HG03469 (cell line): ENCODE data around the gene AP1B1.

Source experiments
- ATAC-seq: cut with Tn5 transposase; IDR thresholded peaks from one replicate; pipeline ENCODE4 v1.9.1; 2021; ENCODE audit warnings: mild to moderate bottlenecking, moderate library complexity, moderate number of reproducible peaks; ENCODE audit not compliant: unreplicated experiment

AP1B1 gene

DNA sequence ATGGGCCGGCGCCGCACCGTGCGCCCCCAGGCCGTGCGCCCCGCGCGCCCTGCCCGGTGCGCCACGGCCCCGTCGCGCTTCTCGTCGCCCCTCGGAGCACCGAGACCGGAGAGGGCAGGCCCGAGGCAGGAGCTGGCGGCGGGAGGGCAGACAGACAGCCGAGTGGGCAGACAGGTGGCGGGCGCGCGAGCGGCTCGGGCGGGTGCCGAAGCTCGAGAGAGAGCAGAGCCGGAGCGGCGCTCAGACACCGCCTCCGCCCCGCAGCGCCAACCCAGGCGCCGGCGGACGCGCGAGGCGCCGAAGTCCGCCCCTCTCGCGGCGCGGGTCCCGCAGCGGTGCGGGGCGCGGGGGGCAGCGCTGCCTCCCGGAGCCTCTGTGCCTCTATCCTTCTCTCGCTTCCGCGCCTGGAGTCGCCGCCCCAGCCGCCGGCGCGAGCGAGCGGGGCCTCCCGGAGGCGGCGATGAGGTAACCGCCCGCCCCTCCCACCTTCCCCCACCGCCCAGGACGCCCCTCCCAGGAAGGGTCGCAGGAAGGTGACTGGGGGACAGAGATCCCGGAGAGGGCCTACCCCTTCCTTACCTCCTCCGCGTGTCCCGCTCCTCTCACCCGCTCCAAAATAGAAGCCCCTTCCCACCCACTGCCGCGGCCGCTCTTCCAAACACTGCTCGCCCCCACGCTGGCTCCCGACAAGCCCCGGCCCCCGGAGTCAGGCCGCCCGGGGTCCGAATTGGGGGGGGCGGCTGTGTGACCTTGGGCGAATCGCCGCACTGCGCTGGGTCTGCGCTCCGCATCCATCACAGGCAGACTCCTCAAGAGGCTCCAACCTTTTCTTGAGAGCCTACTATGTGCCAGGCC is 72.9 kb downstream of the AP1B1 start, which contains the start of gene RASL10A:
Gene RASL10A, minus strand, starts transcription at position 412 of the 855 bp plus-strand sequence. CDS start 451 bp downstream, outside the sequence.
- ATAC-seq = no peak

DNA sequence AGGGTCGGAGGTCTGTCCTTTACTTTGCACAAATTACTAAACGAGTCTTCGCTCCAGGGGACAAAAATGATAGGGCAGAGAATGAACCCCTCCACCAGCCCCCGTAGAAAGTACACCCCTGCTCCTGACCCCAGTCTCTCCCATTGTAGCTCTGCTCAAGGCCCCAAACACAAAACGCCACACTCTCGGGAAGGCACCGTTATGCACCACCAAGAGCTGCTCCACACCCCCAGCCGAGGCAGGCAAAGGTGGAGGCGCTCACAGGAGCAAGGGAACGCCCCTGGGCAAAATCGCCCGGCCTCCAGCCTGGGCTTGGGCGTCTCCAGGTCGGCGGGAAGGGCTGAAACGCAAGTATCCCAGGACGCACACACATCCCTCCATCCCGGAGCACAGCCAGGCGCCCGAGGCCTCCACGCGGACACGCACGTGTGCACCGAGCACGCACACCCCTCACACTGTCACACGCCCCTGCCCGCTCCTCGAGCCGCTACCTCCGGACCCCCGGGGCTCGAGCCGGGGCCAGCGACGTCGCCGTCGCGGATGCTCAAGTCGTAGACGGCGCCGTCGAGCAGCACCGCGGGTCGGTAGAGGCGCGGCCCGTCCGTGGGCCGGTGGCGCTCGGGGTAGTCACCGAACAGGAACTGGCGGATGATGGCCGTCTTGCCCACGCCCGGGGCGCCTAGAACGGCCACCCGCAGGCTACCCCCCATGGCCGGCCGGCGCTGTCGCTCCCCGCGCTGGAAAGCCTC is 73.7 kb downstream of the AP1B1 start:
- ATAC-seq = no peak

- ATAC-seq = no peak
These were observed 74.5 kb downstream of the AP1B1 start for GRCh38 chr22:29313576-29314466.

GRCh38 chr22:29313126-29313575 is 75.2 kb downstream of the AP1B1 start:
- ATAC-seq = no peak

- ATAC-seq = no peak
These were observed 75.9 kb downstream of the AP1B1 start for GRCh38 chr22:29312218-29313125.

DNA sequence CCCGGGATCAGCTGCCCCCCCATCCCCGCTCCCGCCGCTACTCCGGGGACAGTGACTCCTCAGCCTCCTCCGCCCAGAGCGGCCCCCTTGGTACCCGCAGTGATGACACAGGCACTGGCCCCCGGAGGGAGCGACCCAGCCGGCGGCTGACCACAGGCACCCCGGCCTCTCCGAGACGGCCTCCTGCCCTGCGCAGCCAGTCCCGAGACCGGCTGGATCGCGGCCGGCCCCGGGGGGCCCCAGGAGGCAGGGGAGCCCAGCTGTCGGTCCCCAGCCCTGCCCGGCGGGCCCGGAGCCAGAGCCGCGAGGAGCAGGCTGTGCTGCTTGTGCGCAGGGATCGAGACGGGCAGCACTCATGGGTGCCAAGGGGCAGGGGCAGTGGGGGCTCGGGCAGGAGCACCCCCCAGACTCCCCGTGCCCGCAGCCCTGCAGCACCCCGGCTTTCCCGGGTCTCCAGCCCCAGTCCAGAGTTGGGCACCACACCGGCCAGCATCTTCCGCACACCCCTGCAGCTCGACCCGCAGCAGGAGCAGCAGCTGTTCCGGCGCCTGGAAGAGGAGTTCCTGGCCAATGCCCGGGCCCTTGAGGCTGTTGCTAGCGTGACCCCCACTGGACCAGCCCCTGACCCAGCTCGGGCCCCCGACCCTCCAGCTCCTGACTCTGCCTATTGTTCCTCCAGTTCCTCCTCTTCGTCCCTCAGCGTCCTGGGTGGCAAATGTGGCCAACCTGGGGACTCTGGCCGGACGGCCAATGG is 76.7 kb downstream of the AP1B1 start:
- ATAC-seq = no peak

- no peak for ATAC-seq
These were observed 77.5 kb downstream of the AP1B1 start for GRCh38 chr22:29310863-29311339.

GRCh38 chr22:29310065-29310862 is 78.1 kb downstream of the AP1B1 start:
- ATAC-seq = no peak

- ATAC-seq = no peak
These were observed 78.9 kb downstream of the AP1B1 start for GRCh38 chr22:29309332-29310064.

DNA sequence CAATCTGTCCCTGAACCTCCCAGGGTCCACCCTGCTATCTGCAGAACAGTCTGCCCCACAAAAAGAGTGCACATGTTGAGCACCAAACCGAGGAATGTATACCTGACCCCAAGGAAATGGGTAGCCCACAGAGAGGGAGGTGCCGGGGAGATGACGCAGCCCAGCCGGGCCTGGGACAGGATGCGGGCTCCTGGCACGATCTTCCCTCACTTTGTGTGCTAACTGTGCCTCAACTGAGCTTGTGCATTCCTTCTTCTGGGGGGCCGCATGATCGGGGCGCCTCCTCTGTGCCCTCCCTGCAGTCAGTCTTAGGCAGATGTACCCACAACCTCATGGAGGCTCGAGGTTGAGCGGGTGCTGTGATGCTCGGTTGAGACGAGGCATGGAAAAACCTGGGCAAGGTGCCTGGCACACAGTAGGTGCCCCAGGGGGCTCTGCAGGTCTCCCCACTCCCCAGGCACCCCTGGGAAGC is 79.5 kb downstream of the AP1B1 start:
- ATAC-seq = no peak

DNA sequence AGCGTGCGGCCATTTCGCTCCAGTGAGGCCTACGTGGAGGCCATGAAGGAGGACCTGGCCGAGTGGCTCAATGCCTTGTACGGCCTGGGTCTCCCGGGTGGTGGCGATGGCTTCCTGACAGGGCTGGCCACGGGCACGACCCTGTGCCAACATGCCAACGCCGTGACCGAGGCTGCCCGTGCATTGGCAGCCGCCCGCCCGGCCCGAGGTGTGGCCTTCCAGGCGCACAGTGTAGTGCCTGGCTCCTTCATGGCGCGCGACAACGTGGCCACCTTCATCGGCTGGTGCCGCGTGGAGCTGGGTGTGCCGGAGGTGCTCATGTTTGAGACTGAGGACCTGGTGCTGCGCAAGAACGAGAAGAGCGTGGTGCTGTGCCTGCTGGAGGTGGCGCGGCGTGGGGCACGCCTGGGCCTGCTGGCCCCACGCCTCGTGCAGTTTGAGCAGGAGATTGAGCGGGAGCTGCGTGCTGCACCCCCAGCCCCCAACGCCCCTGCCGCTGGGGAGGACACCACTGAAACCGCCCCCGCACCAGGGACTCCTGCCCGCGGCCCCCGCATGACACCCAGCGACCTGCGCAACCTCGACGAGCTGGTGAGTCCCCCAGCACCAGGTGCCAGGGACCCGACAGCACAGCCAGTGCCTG is 80.1 kb downstream of the AP1B1 start:
- ATAC-seq = no peak

- ATAC-seq = no peak
These were observed 80.7 kb downstream of the AP1B1 start for GRCh38 chr22:29307596-29308147.

DNA sequence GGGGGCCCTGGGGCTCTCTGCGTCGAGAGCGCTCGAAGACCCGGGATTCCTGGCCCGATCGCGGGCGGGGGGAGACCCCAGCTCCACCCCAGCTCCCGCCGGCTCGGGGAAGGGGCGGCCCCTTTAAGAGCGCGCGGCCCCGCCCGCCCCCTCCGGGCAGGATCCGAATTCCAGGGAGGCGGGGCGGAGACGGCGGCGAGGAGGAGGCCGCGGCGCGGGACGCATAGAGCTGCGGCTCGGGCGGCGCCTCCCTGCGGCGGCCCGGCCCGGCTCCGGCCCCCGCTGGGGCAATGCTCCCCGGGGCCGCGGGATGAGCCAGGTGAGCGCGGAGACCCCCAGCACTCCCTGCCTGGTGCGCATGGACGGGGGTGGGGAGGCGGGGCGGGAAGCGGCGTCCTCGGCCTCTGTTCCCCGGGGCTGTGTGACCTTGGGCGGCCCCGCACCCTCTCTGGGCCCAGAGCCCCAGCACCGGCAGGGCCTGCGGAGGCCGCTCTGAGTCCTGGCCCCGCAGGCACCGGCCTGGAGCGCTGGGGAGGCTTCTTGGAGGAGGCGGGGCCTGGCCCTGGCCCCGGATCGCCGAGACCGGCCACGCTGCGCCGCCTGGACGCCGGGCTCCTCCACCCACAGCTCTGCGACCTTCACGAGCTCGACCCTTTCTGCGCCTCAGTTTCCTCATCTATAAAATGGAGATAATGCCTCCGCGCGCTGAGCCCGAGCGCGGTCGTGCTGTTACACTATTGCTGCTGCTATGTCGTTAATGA is 81.4 kb downstream of the AP1B1 start:
- ATAC-seq = no peak

DNA sequence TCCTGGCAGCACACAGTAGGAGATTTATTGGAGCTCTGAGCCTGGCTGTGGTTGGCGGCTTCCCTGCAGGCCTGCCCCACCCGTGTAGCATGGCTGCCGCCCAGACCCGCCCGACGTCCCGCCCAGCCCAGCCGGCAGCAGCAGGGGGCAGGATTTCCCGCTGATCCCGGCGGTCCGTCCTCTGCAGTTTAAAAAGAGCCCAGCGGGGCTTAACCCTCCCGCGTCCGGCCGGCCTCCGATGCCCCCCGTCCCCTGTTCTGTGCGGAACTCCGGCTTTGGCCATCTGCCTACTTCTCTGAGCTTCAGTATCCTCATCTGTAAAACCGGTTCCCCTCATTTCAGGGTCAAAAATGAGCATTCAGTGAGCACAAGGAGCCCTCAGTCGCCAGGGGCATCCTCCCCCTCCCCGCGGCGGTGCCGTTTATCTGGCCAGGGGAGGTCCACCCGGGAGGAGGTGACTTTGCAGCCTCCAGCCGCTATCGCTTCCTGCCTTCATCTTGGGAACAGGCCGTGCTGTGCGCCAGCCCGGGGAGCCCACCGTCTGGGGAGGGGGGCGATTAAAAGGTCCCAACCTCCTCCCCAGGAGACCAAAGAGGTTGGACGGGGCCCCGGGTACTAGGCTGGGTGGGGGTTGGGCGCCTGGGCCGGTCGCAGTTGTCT is 82.1 kb downstream of the AP1B1 start, which contains the start of gene GAS2L1:
Gene GAS2L1, plus strand, starts transcription at position 476 of the 660 bp plus-strand sequence. CDS start 1,456 bp downstream, outside the sequence.
- ATAC-seq = no peak

DNA sequence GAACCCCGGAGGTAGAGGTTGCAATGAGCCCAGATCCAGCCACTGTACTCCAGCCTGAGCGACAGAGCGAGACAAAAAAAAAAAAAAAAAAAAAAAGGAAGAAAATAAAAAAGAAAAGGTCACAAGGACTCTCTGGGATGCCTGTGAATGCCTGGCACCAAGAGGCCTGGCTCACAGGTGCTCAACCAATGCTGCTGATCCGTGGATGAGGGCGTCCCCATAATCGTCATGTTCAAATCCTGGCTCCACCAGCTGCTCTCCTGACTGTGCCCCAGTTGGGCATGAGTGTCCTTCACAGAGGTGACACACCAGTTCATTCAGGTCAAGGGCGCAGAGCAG is 82.6 kb downstream of the AP1B1 start:
- no peak for ATAC-seq
